Endodermal cell (in vitro differentiated cells): Measurements from ENCODE around the gene DLGAP1. TPM values are rescaled to one million over a fixed set of nuclear protein-coding genes. Genes with fewer than 3 reads are reported as not detected.

Experiments used
- DNase-seq: peaks from one replicate; pipeline ENCODE4 v3.0.0-alpha.2; 2017
- H3K27ac ChIP-seq: 2 replicates; pipeline ENCODE4 v1.5.1; 2013; ENCODE audit warnings: mild to moderate bottlenecking, low read depth, low read length, moderate library complexity
- H3K27me3 ChIP-seq: 2 replicates; pipeline ENCODE4 v1.6.1; 2013; ENCODE audit warnings: mild to moderate bottlenecking, low read length, moderate library complexity; ENCODE audit not compliant: insufficient read depth, control insufficient read depth, poor library complexity, severe bottlenecking
- H3K36me3 ChIP-seq: 2 replicates; pipeline ENCODE4 v1.7.0; 2013; ENCODE audit warnings: mild to moderate bottlenecking, low read length, moderate library complexity; ENCODE audit not compliant: control insufficient read depth, insufficient read depth
- H3K4me1 ChIP-seq: one replicate; pipeline ENCODE4 v1.7.0; 2013; ENCODE audit warnings: low read length; ENCODE audit not compliant: control insufficient read depth, insufficient read depth
- H3K4me3 ChIP-seq: 2 replicates; pipeline ENCODE4 v1.5.1; 2013; ENCODE audit warnings: mild to moderate bottlenecking, low read length, moderate library complexity
- H3K9ac ChIP-seq: 2 replicates; pipeline ENCODE4 v1.6.1; 2013; ENCODE audit warnings: mild to moderate bottlenecking, low read length, moderate library complexity; ENCODE audit not compliant: poor library complexity, severe bottlenecking; ENCODE audit errors: extremely low read depth
- H3K9me3 ChIP-seq: 2 replicates; pipeline ENCODE4 v1.6.1; 2013; ENCODE audit warnings: mild to moderate bottlenecking, low read length, moderate library complexity; ENCODE audit not compliant: control insufficient read depth
- H3K27ac Mint-ChIP-seq: 2 replicates; pipeline ENCODE4 v1.8.0; 2020; ENCODE audit warnings: mixed read lengths
- H3K27me3 Mint-ChIP-seq: 2 replicates; pipeline ENCODE4 v1.8.0; 2021; ENCODE audit warnings: mild to moderate bottlenecking, mixed read lengths; ENCODE audit not compliant: insufficient read depth
- H3K36me3 Mint-ChIP-seq: 2 replicates; pipeline ENCODE4 v1.8.0; 2020; ENCODE audit warnings: low read depth, mixed read lengths
- H3K4me1 Mint-ChIP-seq: 2 replicates; pipeline ENCODE4 v1.8.0; 2020; ENCODE audit warnings: mixed read lengths
- H3K4me3 Mint-ChIP-seq: 2 replicates; pipeline ENCODE4 v1.8.0; 2020; ENCODE audit warnings: mild to moderate bottlenecking, moderate library complexity, mixed read lengths
- H3K9me3 Mint-ChIP-seq: 2 replicates; pipeline ENCODE4 v1.8.0; 2020; ENCODE audit warnings: mild to moderate bottlenecking, mixed read lengths
- CTCF ChIP-seq: fragments of 200-600 bp; sonication (generic); conservative IDR thresholded peaks from 2 replicates; pipeline ENCODE4 v1.5.0; 2021; ENCODE audit warnings: antibody characterized with exemption, mild to moderate bottlenecking
- WGBS, 2 experiments: methylation state at CpG; one replicate each; pipeline versions ENCODE4 v1.1.5 to v1.1.7; 2013; ENCODE audit warnings: missing lambda C conversion rate in 2 of 2, mixed read lengths in 1 of 2; ENCODE audit not compliant: insufficient coverage in 1 of 2, insufficient read length in 1 of 2; 5-methylcytosine and 5-hydroxymethylcytosine counted together
- total RNA-seq, 2 donors: library from RNA; stranded (reverse); fragmentation: NEBNext Ultra II Directional in 1 of 2; extraction: Animal tissue kit (Norgen Biotek cat#: 25700) in 1 of 2; gene quantifications; 2 replicates in 1 of 2; 3 replicates in 1 of 2; pipeline ENCODE4 v1.2.1, GENCODE V29; 2021

Gene DLGAP1
- total RNA-seq, 2 donors from 2014 or later: 11.5 to 21.5 TPM

GRCh38 chr18:3612315-3612714 lies 842.8 kb downstream of the DLGAP1 start:
- peaks cover 24% of the 10 kb centered on the region for H3K36me3 Mint-ChIP-seq
- H3K9me3 Mint-ChIP-seq: no peaks in the 10 kb centered on the region
- H3K4me3 Mint-ChIP-seq: no peak overlapping the region
- DNase-seq: no peak
- no peak for TF ChIP-seq CTCF
- H3K36me3 ChIP-seq: peaks cover 19% of the 10 kb centered on the region
- H3K4me3 ChIP-seq: no peak overlapping the region
- H3K4me1 ChIP-seq: peaks cover 10% of the 10 kb centered on the region
- H3K27me3 Mint-ChIP-seq: no peaks in the 10 kb centered on the region
- H3K27me3 ChIP-seq: no peaks in the 10 kb centered on the region
- H3K27ac ChIP-seq: peak overlapping the region; percentile 53
- no peak overlapping the region for H3K9ac ChIP-seq
- H3K4me1 Mint-ChIP-seq: peaks cover 34% of the 10 kb centered on the region
- peak overlapping the region; percentile 81 for H3K27ac Mint-ChIP-seq
- H3K9me3 ChIP-seq: no peaks in the 10 kb centered on the region
- 73 to 89% methylated on average over 4 to 5 of the region's 5 CpGs for WGBS, 2 experiments

GRCh38 chr18:3611313-3612090 lies 843.6 kb downstream of the DLGAP1 start:
- Histone ChIP-seq H3K27me3 (no peaks in the 10 kb centered on the region), H3K36me3 (peaks cover 20% of the 10 kb centered on the region), H3K27ac (peak overlapping the region; percentile 61), H3K4me1 (peaks cover 10% of the 10 kb centered on the region), H3K9ac (no peak overlapping the region), H3K4me3 (no peak overlapping the region), H3K9me3 (no peaks in the 10 kb centered on the region)
- no peaks in the 10 kb centered on the region for H3K9me3 Mint-ChIP-seq
- H3K4me3 Mint-ChIP-seq: peak overlapping the region; percentile 5
- TF ChIP-seq CTCF: no peak
- H3K4me1 Mint-ChIP-seq: peaks cover 34% of the 10 kb centered on the region
- H3K27me3 Mint-ChIP-seq: no peaks in the 10 kb centered on the region
- DNase-seq: peak; percentile 68
- H3K36me3 Mint-ChIP-seq: peaks cover 31% of the 10 kb centered on the region
- 55 to 68% methylated on average over 11 to 15 of the region's 15 CpGs for WGBS, 2 experiments
- H3K27ac Mint-ChIP-seq: peak overlapping the region; percentile 81

GRCh38 chr18:3610813-3611212 lies 844.3 kb downstream of the DLGAP1 start:
- H3K36me3 Mint-ChIP-seq: peaks cover 31% of the 10 kb centered on the region
- Histone ChIP-seq H3K9me3 (no peaks in the 10 kb centered on the region), H3K36me3 (peaks cover 20% of the 10 kb centered on the region), H3K4me1 (peaks cover 10% of the 10 kb centered on the region), H3K27ac (no peak overlapping the region), H3K9ac (no peak overlapping the region), H3K27me3 (no peaks in the 10 kb centered on the region), H3K4me3 (no peak overlapping the region)
- no peaks in the 10 kb centered on the region for H3K27me3 Mint-ChIP-seq
- no peak for DNase-seq
- peaks cover 34% of the 10 kb centered on the region for H3K4me1 Mint-ChIP-seq
- peak overlapping the region; percentile 5 for H3K4me3 Mint-ChIP-seq
- 91 to 94% methylated on average over 3 to 6 of the region's 6 CpGs for WGBS, 2 experiments
- H3K9me3 Mint-ChIP-seq: no peaks in the 10 kb centered on the region
- no peak for TF ChIP-seq CTCF
- H3K27ac Mint-ChIP-seq: no peak overlapping the region
